IMR-90 (cell line): ENCODE data around the gene ANKIB1. TPM values are rescaled to one million over a fixed set of nuclear protein-coding genes. Genes with fewer than 3 reads are reported as not detected.

ENCODE experiments used
- ATAC-seq: fragments of 200-7000 bp; cut with Tn5 transposase; 2 replicates; pipeline ENCODE4 v1.9.1; 2020; ENCODE audit warnings: low read depth, mild to moderate bottlenecking, moderate library complexity
- BruUV-seq: library from RNA; stranded (reverse); fragments of 400-500 nt; replicated peaks from 2 replicates; lab custom pipeline; 2021; lab: Mats Ljungman, UMichigan
- CTCF ChIA-PET: fragments of 300-600 bp; formaldehyde crosslinking; extraction: SDS; loops from one replicate; lab custom pipeline; 2021; ENCODE audit warnings: antibody characterized with exemption; lab: Yijun Ruan, JAX
- POLR2A ChIA-PET: fragments of 300-600 bp; sonication (Branson Sonifier 250); formaldehyde crosslinking; loops from one replicate; lab custom pipeline; 2022; ENCODE audit warnings: antibody characterized with exemption; ENCODE audit not compliant: unreplicated experiment; lab: Charles Lee
- DNase-seq: peaks from one replicate; pipeline ENCODE4 v3.0.0; 2013
- H2AFZ ChIP-seq: replicated peaks from 2 replicates; pipeline ENCODE3; 2013; ENCODE audit warnings: low read length, mild to moderate bottlenecking; ENCODE audit not compliant: poor library complexity
- H2AK5ac ChIP-seq: 2 replicates; pipeline ENCODE4 v1.6.1; 2013; ENCODE audit warnings: low read depth, low read length, inconsistent platforms
- H2AK9ac ChIP-seq: replicated peaks from 2 replicates; pipeline ENCODE3; 2013; ENCODE audit warnings: mild to moderate bottlenecking, low read depth, low read length, moderate library complexity; ENCODE audit not compliant: poor library complexity
- H2BK120ac ChIP-seq: 2 replicates; pipeline ENCODE4 v1.6.1; 2013; ENCODE audit warnings: low read depth, low read length, inconsistent platforms
- H2BK15ac ChIP-seq: 3 replicates; pipeline ENCODE4 v1.6.1; 2013; ENCODE audit warnings: low read depth, low read length, inconsistent platforms
- H2BK20ac ChIP-seq: 2 replicates; pipeline ENCODE4 v1.6.1; 2013; ENCODE audit warnings: low read depth, mild to moderate bottlenecking, inconsistent platforms, low read length, moderate library complexity
- H2BK5ac ChIP-seq: 2 replicates; pipeline ENCODE4 v1.6.1; 2013; ENCODE audit warnings: mild to moderate bottlenecking, low read depth, low read length, inconsistent platforms; ENCODE audit not compliant: poor library complexity, severe bottlenecking
- H3K14ac ChIP-seq: replicated peaks from 2 replicates; pipeline ENCODE4 v1.6.1; 2013; ENCODE audit warnings: low read depth, low read length, inconsistent platforms
- H3K18ac ChIP-seq: 2 replicates; pipeline ENCODE4 v1.6.1; 2013; ENCODE audit warnings: low read depth, low read length, control low read depth
- H3K23ac ChIP-seq: 2 replicates; pipeline ENCODE4 v1.6.1; 2013; ENCODE audit warnings: low read depth, low read length, inconsistent platforms
- H3K27ac ChIP-seq: 2 replicates; pipeline ENCODE4 v1.5.1; 2013; ENCODE audit warnings: mild to moderate bottlenecking, control low read depth, low read length; ENCODE audit not compliant: insufficient read depth
- H3K27me3 ChIP-seq: 2 replicates; pipeline ENCODE4 v1.6.1; 2013; ENCODE audit warnings: low read length; ENCODE audit not compliant: control insufficient read depth, insufficient read depth
- H3K36me3 ChIP-seq: 2 replicates; pipeline ENCODE4 v1.6.1; 2013; ENCODE audit warnings: low read length, mixed read lengths; ENCODE audit not compliant: control insufficient read depth, insufficient read depth
- H3K4ac ChIP-seq: 2 replicates; pipeline ENCODE4 v1.6.1; 2013; ENCODE audit warnings: low read depth, low read length, inconsistent platforms
- H3K4me1 ChIP-seq: 2 replicates; pipeline ENCODE4 v1.6.1; 2013; ENCODE audit warnings: low read length, mixed read lengths; ENCODE audit not compliant: control insufficient read depth, insufficient read depth
- H3K4me2 ChIP-seq: 2 replicates; pipeline ENCODE4 v1.6.1; 2013; ENCODE audit warnings: low read depth, mild to moderate bottlenecking, control low read depth, low read length, moderate library complexity
- H3K4me3 ChIP-seq: 2 replicates; pipeline ENCODE4 v1.5.1; 2013; ENCODE audit warnings: low read depth, mild to moderate bottlenecking, control low read depth, low read length, moderate library complexity; ENCODE audit not compliant: insufficient read depth
- H3K56ac ChIP-seq: 2 replicates; pipeline ENCODE4 v1.6.1; 2013; ENCODE audit warnings: low read length, inconsistent platforms; ENCODE audit not compliant: insufficient read depth; ENCODE audit errors: extremely low read depth
- H3K79me1 ChIP-seq, 2 experiments: 2 replicates each; pipeline ENCODE4 v1.6.1; 2013; ENCODE audit warnings: low read length in 2 of 2, inconsistent platforms in 1 of 2, low read depth in 1 of 2
- H3K9ac ChIP-seq: 2 replicates; pipeline ENCODE4 v1.6.1; 2013; ENCODE audit warnings: low read depth, low read length, control low read depth
- H3K9me1 ChIP-seq: 2 replicates; pipeline ENCODE4 v1.6.1; 2013; ENCODE audit warnings: low read length, inconsistent platforms; ENCODE audit not compliant: insufficient read depth
- H3K9me3 ChIP-seq: 2 replicates; pipeline ENCODE4 v1.6.1; 2013; ENCODE audit warnings: low read length; ENCODE audit not compliant: control insufficient read depth, insufficient read depth
- H4K20me1 ChIP-seq: 2 replicates; pipeline ENCODE4 v1.6.1; 2013; ENCODE audit warnings: low read length, inconsistent platforms; ENCODE audit not compliant: insufficient read depth
- H4K5ac ChIP-seq: 2 replicates; pipeline ENCODE4 v1.6.1; 2013; ENCODE audit warnings: mild to moderate bottlenecking, low read depth, low read length, control low read depth
- H4K8ac ChIP-seq, 2 experiments: 2 replicates each; pipeline ENCODE4 v1.6.1; 2013; ENCODE audit warnings: low read depth in 2 of 2, low read length in 2 of 2, control low read depth in 1 of 2, inconsistent platforms in 1 of 2
- H4K91ac ChIP-seq: 2 replicates; pipeline ENCODE4 v1.6.1; 2013; ENCODE audit warnings: low read depth, low read length, inconsistent platforms; ENCODE audit not compliant: insufficient read depth
- CHD1 ChIP-seq: IDR thresholded peaks from 2 replicates; pipeline ENCODE4 v1.6.1; 2012; ENCODE audit warnings: low read depth, low read length, improper control_type of control experiment
- WGBS, 2 experiments: methylation state at CpG; one replicate each; pipeline versions ENCODE4 v1.1.5 to v1.1.7; 2013; ENCODE audit warnings: missing lambda C conversion rate in 2 of 2; ENCODE audit not compliant: insufficient read length in 1 of 2; ENCODE audit errors: extremely low coverage in 2 of 2; 5-methylcytosine and 5-hydroxymethylcytosine counted together
- dilution Hi-C: fragments of 300-500 bp; cut with HindIII; formaldehyde crosslinking; loops from one replicate; pipeline ENCODE4 v1.14.3; 2018; ENCODE audit warnings: low sequenced_read_pairs; ENCODE audit not compliant: unreplicated experiment
- in situ Hi-C: fragments of 300-500 bp; cut with MboI; formaldehyde crosslinking; loops from 3 replicates; pipeline ENCODE4 v1.14.3; 2019; ENCODE audit warnings: low sequenced_read_pairs, inconsistent platforms, mixed read lengths
- intact Hi-C: fragments of 100-400 bp; cut with micrococcal nuclease; formaldehyde crosslinking; loops from 2 replicates; pipeline ENCODE4 v1.10.0; 2022
- microRNA-seq, 2 experiments: library from miRNA; stranded (forward) in 1 of 2; unstranded in 1 of 2; fragments of 10-50 nt in 1 of 2; fragments of <30 nt in 1 of 2; gene quantifications in 1 of 2; microRNA quantifications in 1 of 2; one replicate each; pipeline versions ENCODE3 to v1.1.0; 2013 to 2020; ENCODE audit not compliant: insufficient read depth in 1 of 2, insufficient read length in 1 of 2, unreplicated experiment in 1 of 2
- polyA plus RNA-seq, 3 experiments: library from polyadenylated mRNA; depleted of rRNA; stranded (reverse); fragments of >200 nt; gene quantifications; 2 replicates each; pipeline ENCODE4 v1.2.3, GENCODE V29; 2012; ENCODE audit warnings: low replicate concordance in 1 of 3
- small RNA-seq, 5 experiments: library from RNA; depleted of rRNA; stranded (forward); fragments of <200 nt; gene quantifications; one replicate each; pipeline ENCODE3, GENCODE V24; 2012
- total RNA-seq: library from RNA; depleted of rRNA; stranded (reverse); fragments of >200 nt; gene quantifications from 2 replicates; pipeline ENCODE4 v1.2.3, GENCODE V29; 2012; rRNA removed
- TF ChIP-seq, protein P1 (sequence below): conservative IDR thresholded peaks from 2 replicates; pipeline ENCODE4 v1.5.1; 2012; ENCODE audit warnings: mild to moderate bottlenecking, low read depth, low read length, improper control_type of control experiment

ANKIB1 gene
- total and polyA plus RNA-seq, 2 of the 4 experiments (the other 2 are of a cell fraction), result 18.7 to 33.9 TPM

DNA sequence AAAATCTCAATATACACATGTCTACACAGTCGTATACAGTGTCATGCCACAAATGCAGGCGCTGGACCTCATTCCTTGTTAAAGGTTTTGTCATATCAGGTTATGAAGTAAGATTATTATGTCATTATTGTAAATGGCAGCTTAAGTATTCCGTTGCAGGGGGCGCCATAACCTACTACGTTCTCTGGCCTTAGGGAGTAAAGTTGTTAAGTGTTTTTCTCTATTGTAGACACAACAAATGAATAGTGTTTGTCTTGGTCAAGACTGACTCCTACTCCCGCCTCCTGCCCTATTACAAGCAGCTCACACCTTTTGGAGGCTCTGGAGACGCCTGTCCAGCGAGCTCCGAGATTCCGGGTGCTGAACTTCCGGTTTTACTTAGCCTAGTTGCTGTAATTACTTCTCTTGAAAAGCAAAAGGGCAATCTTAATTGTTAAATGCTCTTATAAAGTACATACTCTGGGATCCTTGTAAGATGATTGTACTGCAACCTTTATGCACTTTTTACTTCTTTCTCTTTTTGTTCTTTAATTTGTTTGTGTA is 202.5 kb downstream of the ANKIB1 start:
- CTCF ChIA-PET, result interaction anchor here (1.8 to 2.4 kb wide), 4 partner anchors 13 to 271 kb away, joined by 5 to 19 read pairs (median 10); no protein-coding TSS in a partner anchor
- no peaks in the 10 kb centered on the region for H3K27me3 ChIP-seq
- H4K8ac ChIP-seq, result peak overlapping the region; percentile 39 to 68; a peak in 2 of 4 replicates
- H4K91ac ChIP-seq, result no peak overlapping the region
- intact Hi-C loops, result loop anchor here (5.0 kb wide), 5 partner anchors 206 to 1361 kb away; partner anchors contain the start of gene AKAP9
- H3K18ac ChIP-seq, result no peak overlapping the region
- peak overlapping the region; percentile 78 for H3K9ac ChIP-seq
- ATAC-seq (peak; percentile 30), DNase-seq (peak; percentile 46)
- WGBS, 2 experiments, result 0% methylated on average over 4 of the region's 11 CpGs; no CpG with 5 or more reads in 1 of the 2 experiments
- peak overlapping the region; percentile 48; the same call in 1 of the 2 replicates for H3K23ac ChIP-seq
- H3K79me1 ChIP-seq, result peaks cover 22 to 34% of the 10 kb centered on the region in 2 experiments
- H3K4me3 ChIP-seq, result peak overlapping the region; percentile 94
- H3K27ac ChIP-seq, result peak overlapping the region; percentile 44
- no peaks in the 10 kb centered on the region for H4K20me1 ChIP-seq
- no peak overlapping the region for H4K5ac ChIP-seq
- no peak overlapping the region for H2BK15ac ChIP-seq
- H3K4ac ChIP-seq, result peak overlapping the region; percentile 72
- in situ Hi-C loops, result no loop called here
- BruUV-seq, result no TSS peak
- peaks cover 12% of the 10 kb centered on the region for H3K36me3 ChIP-seq
- TF ChIP-seq, protein P1, sequence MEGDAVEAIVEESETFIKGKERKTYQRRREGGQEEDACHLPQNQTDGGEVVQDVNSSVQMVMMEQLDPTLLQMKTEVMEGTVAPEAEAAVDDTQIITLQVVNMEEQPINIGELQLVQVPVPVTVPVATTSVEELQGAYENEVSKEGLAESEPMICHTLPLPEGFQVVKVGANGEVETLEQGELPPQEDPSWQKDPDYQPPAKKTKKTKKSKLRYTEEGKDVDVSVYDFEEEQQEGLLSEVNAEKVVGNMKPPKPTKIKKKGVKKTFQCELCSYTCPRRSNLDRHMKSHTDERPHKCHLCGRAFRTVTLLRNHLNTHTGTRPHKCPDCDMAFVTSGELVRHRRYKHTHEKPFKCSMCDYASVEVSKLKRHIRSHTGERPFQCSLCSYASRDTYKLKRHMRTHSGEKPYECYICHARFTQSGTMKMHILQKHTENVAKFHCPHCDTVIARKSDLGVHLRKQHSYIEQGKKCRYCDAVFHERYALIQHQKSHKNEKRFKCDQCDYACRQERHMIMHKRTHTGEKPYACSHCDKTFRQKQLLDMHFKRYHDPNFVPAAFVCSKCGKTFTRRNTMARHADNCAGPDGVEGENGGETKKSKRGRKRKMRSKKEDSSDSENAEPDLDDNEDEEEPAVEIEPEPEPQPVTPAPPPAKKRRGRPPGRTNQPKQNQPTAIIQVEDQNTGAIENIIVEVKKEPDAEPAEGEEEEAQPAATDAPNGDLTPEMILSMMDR, result peak; percentile 54
- TF ChIP-seq CHD1, result no peak
- H3K56ac ChIP-seq, result peak overlapping the region; percentile 13
- H3K9me1 ChIP-seq, result no peaks in the 10 kb centered on the region
- H2AK5ac ChIP-seq, result no peak overlapping the region
- 0 out of 2 replicates have a peak, but pooled peaks cover 2% of the 10 kb centered on the region for H3K4me1 ChIP-seq
- H2AK9ac ChIP-seq, result peak overlapping the region; percentile 91
- peak overlapping the region; percentile 97 for H2AFZ ChIP-seq
- POLR2A ChIA-PET, result interaction anchor here (0.8 kb wide), 1 partner anchor 1066 kb away, joined by 3 read pairs; no protein-coding TSS in a partner anchor
- no peaks in the 10 kb centered on the region for H3K9me3 ChIP-seq
- no peak overlapping the region for H2BK20ac ChIP-seq
- peak overlapping the region; percentile 86 for H3K4me2 ChIP-seq
- peak overlapping the region; percentile 25 for H2BK5ac ChIP-seq
- dilution Hi-C loops, result no loop called here
- peak overlapping the region; percentile 83; the same call in 1 of the 2 replicates for H3K14ac ChIP-seq
- no peak overlapping the region for H2BK120ac ChIP-seq

Small RNA genes lying within 50 kb of the gene (microRNA-seq; reads per million reads assigned to microRNA genes)
- gene MIR1285-1 (ENCODE audit: insufficient read depth in 1 of 2, insufficient read length in 1 of 2, unreplicated experiment in 1 of 2) (0 to 11.4 reads per million in 2 experiments), gene RF00019 (ENCODE audit: insufficient read depth, insufficient read length) (not detected)

Small RNA genes lying within 50 kb of the gene (small RNA-seq; reads per million reads assigned to genes)
- gene MIR1285-1, result 0 to 1.7 (median 0.04) reads per million in 5 experiments
- 0 reads per million in 5 experiments for gene RF00019

Other genes starting within 250 kb of the ANKIB1 start
- gene CYP51A1, start 111.5 kb upstream of the ANKIB1 start, total RNA-seq, result 76.4 and 92.8 TPM in 2 replicates
- 9.5 and 12.1 TPM in 2 replicates for gene CYP51A1, start 111.5 kb upstream of the ANKIB1 start, polyA plus RNA-seq (2012; rRNA removed)
- under 0.01 TPM in 2 replicates for gene LRRD1, start 66.8 kb upstream of the ANKIB1 start, total RNA-seq
- 0.02 TPM in 1 of 2 replicates, not detected in the other for gene LRRD1, start 66.8 kb upstream of the ANKIB1 start, polyA plus RNA-seq (2012; rRNA removed)
- 38.2 and 40.3 TPM in 2 replicates for gene KRIT1, start 60 bp upstream of the ANKIB1 start, total RNA-seq
- 19.7 and 22.9 TPM in 2 replicates for gene KRIT1, start 60 bp upstream of the ANKIB1 start, polyA plus RNA-seq (2012; rRNA removed)
- 9.3 and 10.3 TPM in 2 replicates for gene GATAD1, start 201.5 kb downstream of the ANKIB1 start, total RNA-seq
- gene GATAD1, start 201.5 kb downstream of the ANKIB1 start, polyA plus RNA-seq (2012; rRNA removed), result 12.2 and 15.2 TPM in 2 replicates
- not detected in 2 replicates for gene ERVW-1, start 232.0 kb downstream of the ANKIB1 start, total RNA-seq
- not detected in 2 replicates for gene ERVW-1, start 232.0 kb downstream of the ANKIB1 start, polyA plus RNA-seq (2012; rRNA removed)